ENCODE measurements around the gene WDR47. TPM values are rescaled to one million over a fixed set of nuclear protein-coding genes. Genes with fewer than 3 reads are reported as not detected.

The WDR47 gene
- total and polyA plus RNA-seq, 4 donors, result 1.2 to 4.1 (median 2.5) TPM

GRCh38 chr1:109065137-109065536, 23.2 kb upstream of the WDR47 start:
- Histone ChIP-seq H3K36me3 (ENCODE audit: control insufficient read depth in 4 of 4, insufficient read depth in 3 of 4, low read depth in 1 of 4, low read length in 3 of 4) (peaks cover 3 to 22% (median 14%) of the 10 kb centered on the region in 4 donors), H3K4me1 (ENCODE audit: control insufficient read depth in 4 of 4, insufficient read depth in 4 of 4, low read length in 3 of 4) (peaks cover 0 to 3% (median 0%) of the 10 kb centered on the region in 4 donors), H3K27ac (ENCODE audit: low read depth in 1 of 2, low read length in 2 of 2) (no peak overlapping the region), H3K9me3 (ENCODE audit: control insufficient read depth in 4 of 4, low read length in 3 of 4) (no peaks in the 10 kb centered on the region), H3K4me3 (ENCODE audit: low read depth in 1 of 3, low read length in 3 of 3) (no peak overlapping the region), H3K9ac (ENCODE audit: low read depth in 1 of 2, low read length in 2 of 2) (no peak overlapping the region), H3K27me3 (ENCODE audit: control insufficient read depth in 4 of 4, insufficient read depth in 4 of 4, low read length in 3 of 4) (no peaks in the 10 kb centered on the region)
- WGBS, result 99% methylated on average over 3 of the region's 3 CpGs
- no peak for TF ChIP-seq FOXA1 (IDR thresholded peaks at IDR 0.05)
- TF ChIP-seq TAF1 (conservative IDR thresholded peaks at IDR 0.05), result no peak
- no peak for TF ChIP-seq HNF4A (conservative IDR thresholded peaks at IDR 0.05)
- no peak for TF ChIP-seq HNF4G (IDR thresholded peaks at IDR 0.05)
- no peak for TF ChIP-seq YY1 (IDR thresholded peaks at IDR 0.05)
- TF ChIP-seq CTCF (IDR thresholded peaks at IDR 0.05; ENCODE audit: low read depth, low read length, missing input control), result no peak
- TF ChIP-seq, protein P1, sequence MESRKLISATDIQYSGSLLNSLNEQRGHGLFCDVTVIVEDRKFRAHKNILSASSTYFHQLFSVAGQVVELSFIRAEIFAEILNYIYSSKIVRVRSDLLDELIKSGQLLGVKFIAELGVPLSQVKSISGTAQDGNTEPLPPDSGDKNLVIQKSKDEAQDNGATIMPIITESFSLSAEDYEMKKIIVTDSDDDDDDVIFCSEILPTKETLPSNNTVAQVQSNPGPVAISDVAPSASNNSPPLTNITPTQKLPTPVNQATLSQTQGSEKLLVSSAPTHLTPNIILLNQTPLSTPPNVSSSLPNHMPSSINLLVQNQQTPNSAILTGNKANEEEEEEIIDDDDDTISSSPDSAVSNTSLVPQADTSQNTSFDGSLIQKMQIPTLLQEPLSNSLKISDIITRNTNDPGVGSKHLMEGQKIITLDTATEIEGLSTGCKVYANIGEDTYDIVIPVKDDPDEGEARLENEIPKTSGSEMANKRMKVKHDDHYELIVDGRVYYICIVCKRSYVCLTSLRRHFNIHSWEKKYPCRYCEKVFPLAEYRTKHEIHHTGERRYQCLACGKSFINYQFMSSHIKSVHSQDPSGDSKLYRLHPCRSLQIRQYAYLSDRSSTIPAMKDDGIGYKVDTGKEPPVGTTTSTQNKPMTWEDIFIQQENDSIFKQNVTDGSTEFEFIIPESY (IDR thresholded peaks at IDR 0.05), result no peak
- TF ChIP-seq, protein P2, sequence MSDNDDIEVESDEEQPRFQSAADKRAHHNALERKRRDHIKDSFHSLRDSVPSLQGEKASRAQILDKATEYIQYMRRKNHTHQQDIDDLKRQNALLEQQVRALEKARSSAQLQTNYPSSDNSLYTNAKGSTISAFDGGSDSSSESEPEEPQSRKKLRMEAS (IDR thresholded peaks at IDR 0.05), result no peak
- TF ChIP-seq NR2F2 (IDR thresholded peaks at IDR 0.05), result no peak
- TF ChIP-seq GABPA (IDR thresholded peaks at IDR 0.05 in 1 of 2, conservative IDR thresholded peaks at IDR 0.05 in 1 of 2), result no peak
- no peak for TF ChIP-seq RXRA (IDR thresholded peaks at IDR 0.05)
- TF ChIP-seq FOXA2 (IDR thresholded peaks at IDR 0.05), result no peak
- TF ChIP-seq RAD21 (IDR thresholded peaks at IDR 0.05), result no peak
- no peak for DNase-seq (ENCODE audit: low spot score)

DNA sequence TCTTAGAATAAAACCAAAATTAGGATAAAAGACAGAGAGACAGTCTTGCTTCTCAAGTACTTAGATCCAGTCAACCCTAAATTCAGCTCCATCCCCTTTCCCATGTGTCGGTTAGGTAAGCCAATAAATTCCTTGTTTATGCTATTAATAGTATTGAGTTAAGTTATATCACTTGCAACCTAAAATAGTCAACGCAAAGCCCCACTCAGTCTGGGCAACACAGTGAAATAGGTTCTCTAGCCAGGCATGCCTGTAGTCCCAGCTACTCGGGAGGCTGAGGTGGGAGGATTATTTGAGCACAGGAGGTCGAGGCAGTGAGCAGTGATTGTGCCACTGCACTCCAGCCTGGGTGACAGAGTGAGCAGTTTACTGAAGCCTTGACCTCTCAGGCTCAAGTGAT, 19.3 kb upstream of the WDR47 start:
- Histone ChIP-seq H3K4me3 (ENCODE audit: low read depth in 1 of 3, low read length in 3 of 3) (no peak overlapping the region), H3K27ac (ENCODE audit: low read depth in 1 of 2, low read length in 2 of 2) (no peak overlapping the region), H3K9ac (ENCODE audit: low read depth in 1 of 2, low read length in 2 of 2) (no peak overlapping the region), H3K9me3 (ENCODE audit: control insufficient read depth in 4 of 4, low read length in 3 of 4) (no peaks in the 10 kb centered on the region), H3K36me3 (ENCODE audit: control insufficient read depth in 4 of 4, insufficient read depth in 3 of 4, low read depth in 1 of 4, low read length in 3 of 4) (peaks cover 3 to 14% (median 7%) of the 10 kb centered on the region in 4 donors), H3K27me3 (ENCODE audit: control insufficient read depth in 4 of 4, insufficient read depth in 4 of 4, low read length in 3 of 4) (no peaks in the 10 kb centered on the region), H3K4me1 (ENCODE audit: control insufficient read depth in 4 of 4, insufficient read depth in 4 of 4, low read length in 3 of 4) (peaks cover 0 to 3% (median 0%) of the 10 kb centered on the region in 4 donors)
- TF ChIP-seq GABPA (IDR thresholded peaks at IDR 0.05 in 1 of 2, conservative IDR thresholded peaks at IDR 0.05 in 1 of 2) (no peak), JUND (IDR thresholded peaks at IDR 0.05) (no peak), NR2F2 (IDR thresholded peaks at IDR 0.05) (no peak), SP1 (IDR thresholded peaks at IDR 0.05) (no peak), HNF4G (IDR thresholded peaks at IDR 0.05) (no peak), EGR1 (IDR thresholded peaks at IDR 0.05; ENCODE audit: low read depth in 2 of 2) (no peak), TAF1 (conservative IDR thresholded peaks at IDR 0.05) (no peak), FOXA2 (IDR thresholded peaks at IDR 0.05) (no peak)
- TF ChIP-seq, protein P2 (IDR thresholded peaks at IDR 0.05), result no peak
- TF ChIP-seq, protein P3, sequence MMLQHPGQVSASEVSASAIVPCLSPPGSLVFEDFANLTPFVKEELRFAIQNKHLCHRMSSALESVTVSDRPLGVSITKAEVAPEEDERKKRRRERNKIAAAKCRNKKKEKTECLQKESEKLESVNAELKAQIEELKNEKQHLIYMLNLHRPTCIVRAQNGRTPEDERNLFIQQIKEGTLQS (IDR thresholded peaks at IDR 0.05), result no peak
- TF ChIP-seq, protein P4, sequence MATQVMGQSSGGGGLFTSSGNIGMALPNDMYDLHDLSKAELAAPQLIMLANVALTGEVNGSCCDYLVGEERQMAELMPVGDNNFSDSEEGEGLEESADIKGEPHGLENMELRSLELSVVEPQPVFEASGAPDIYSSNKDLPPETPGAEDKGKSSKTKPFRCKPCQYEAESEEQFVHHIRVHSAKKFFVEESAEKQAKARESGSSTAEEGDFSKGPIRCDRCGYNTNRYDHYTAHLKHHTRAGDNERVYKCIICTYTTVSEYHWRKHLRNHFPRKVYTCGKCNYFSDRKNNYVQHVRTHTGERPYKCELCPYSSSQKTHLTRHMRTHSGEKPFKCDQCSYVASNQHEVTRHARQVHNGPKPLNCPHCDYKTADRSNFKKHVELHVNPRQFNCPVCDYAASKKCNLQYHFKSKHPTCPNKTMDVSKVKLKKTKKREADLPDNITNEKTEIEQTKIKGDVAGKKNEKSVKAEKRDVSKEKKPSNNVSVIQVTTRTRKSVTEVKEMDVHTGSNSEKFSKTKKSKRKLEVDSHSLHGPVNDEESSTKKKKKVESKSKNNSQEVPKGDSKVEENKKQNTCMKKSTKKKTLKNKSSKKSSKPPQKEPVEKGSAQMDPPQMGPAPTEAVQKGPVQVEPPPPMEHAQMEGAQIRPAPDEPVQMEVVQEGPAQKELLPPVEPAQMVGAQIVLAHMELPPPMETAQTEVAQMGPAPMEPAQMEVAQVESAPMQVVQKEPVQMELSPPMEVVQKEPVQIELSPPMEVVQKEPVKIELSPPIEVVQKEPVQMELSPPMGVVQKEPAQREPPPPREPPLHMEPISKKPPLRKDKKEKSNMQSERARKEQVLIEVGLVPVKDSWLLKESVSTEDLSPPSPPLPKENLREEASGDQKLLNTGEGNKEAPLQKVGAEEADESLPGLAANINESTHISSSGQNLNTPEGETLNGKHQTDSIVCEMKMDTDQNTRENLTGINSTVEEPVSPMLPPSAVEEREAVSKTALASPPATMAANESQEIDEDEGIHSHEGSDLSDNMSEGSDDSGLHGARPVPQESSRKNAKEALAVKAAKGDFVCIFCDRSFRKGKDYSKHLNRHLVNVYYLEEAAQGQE (IDR thresholded peaks at IDR 0.05), result no peak
- TF ChIP-seq, protein P1 (IDR thresholded peaks at IDR 0.05), result no peak
- no peak for DNase-seq (ENCODE audit: low spot score)
- 94% methylated on average over 4 of the region's 4 CpGs for WGBS
